Effector CD4-positive, alpha-beta T cell (primary cell): ENCODE data around the gene PDGFA.

Experiments used
- DNase-seq: peaks from one replicate; pipeline ENCODE4 v3.0.0-alpha.2; 2020

Gene PDGFA

GRCh38 chr7:516606-517456 lies 2.8 kb downstream of the PDGFA start:
- no peak for DNase-seq

- no peak for DNase-seq
Measured at GRCh38 chr7:516216-516605, 3.4 kb downstream of the PDGFA start.

- DNase-seq, result no peak
Measured at GRCh38 chr7:515628-516027, 4.0 kb downstream of the PDGFA start.

GRCh38 chr7:514651-515598 lies 4.7 kb downstream of the PDGFA start:
- no peak for DNase-seq

- DNase-seq, result no peak
Measured at GRCh38 chr7:514242-514641, 5.4 kb downstream of the PDGFA start.

GRCh38 chr7:513521-514166 lies 6.0 kb downstream of the PDGFA start:
- no peak for DNase-seq

GRCh38 chr7:512541-513311 lies 6.9 kb downstream of the PDGFA start:
- no peak for DNase-seq

- DNase-seq, result no peak
Measured at GRCh38 chr7:512146-512510, 7.5 kb downstream of the PDGFA start.

GRCh38 chr7:511476-512145 lies 8.0 kb downstream of the PDGFA start:
- DNase-seq, result no peak

- no peak for DNase-seq
Measured at GRCh38 chr7:510782-511281, 8.8 kb downstream of the PDGFA start.

- DNase-seq, result no peak
Measured at GRCh38 chr7:510131-510481, 9.5 kb downstream of the PDGFA start.

- DNase-seq, result no peak
Measured at GRCh38 chr7:509426-510130, 10.1 kb downstream of the PDGFA start.

- DNase-seq, result no peak
Measured at GRCh38 chr7:508461-509170, 11.0 kb downstream of the PDGFA start.

GRCh38 chr7:507623-508300 lies 11.9 kb downstream of the PDGFA start:
- DNase-seq, result no peak

GRCh38 chr7:506921-507622 lies 12.6 kb downstream of the PDGFA start:
- no peak for DNase-seq

- DNase-seq, result no peak
Measured at GRCh38 chr7:506391-506831, 13.2 kb downstream of the PDGFA start.

- DNase-seq, result no peak
Measured at GRCh38 chr7:505171-505570, 14.5 kb downstream of the PDGFA start.

GRCh38 chr7:504221-505111 lies 15.2 kb downstream of the PDGFA start:
- DNase-seq, result no peak
